ENCODE results near the gene THPO. TPM values are rescaled to one million over a fixed set of nuclear protein-coding genes. Genes with fewer than 3 reads are reported as not detected.

The THPO gene
- total RNA-seq, 1 donor from 2014 or later = 0.24 TPM

GRCh38 chr3:184366619-184367289, 11.3 kb downstream of the THPO start:
- Histone ChIP-seq H3K9me3 (no peaks in the 10 kb centered on the region), H3K36me3 (peaks cover 57% of the 10 kb centered on the region), H3K4me1 (peaks cover 26% of the 10 kb centered on the region), H3K4me3 (no peak overlapping the region), H3K27me3 (ENCODE audit: low read depth) (no peaks in the 10 kb centered on the region), H3K27ac (no peak overlapping the region)
- DNase-seq = no peak
- TF ChIP-seq, protein P1, sequence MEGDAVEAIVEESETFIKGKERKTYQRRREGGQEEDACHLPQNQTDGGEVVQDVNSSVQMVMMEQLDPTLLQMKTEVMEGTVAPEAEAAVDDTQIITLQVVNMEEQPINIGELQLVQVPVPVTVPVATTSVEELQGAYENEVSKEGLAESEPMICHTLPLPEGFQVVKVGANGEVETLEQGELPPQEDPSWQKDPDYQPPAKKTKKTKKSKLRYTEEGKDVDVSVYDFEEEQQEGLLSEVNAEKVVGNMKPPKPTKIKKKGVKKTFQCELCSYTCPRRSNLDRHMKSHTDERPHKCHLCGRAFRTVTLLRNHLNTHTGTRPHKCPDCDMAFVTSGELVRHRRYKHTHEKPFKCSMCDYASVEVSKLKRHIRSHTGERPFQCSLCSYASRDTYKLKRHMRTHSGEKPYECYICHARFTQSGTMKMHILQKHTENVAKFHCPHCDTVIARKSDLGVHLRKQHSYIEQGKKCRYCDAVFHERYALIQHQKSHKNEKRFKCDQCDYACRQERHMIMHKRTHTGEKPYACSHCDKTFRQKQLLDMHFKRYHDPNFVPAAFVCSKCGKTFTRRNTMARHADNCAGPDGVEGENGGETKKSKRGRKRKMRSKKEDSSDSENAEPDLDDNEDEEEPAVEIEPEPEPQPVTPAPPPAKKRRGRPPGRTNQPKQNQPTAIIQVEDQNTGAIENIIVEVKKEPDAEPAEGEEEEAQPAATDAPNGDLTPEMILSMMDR (IDR thresholded peaks at IDR 0.05) = no peak
- no peak for ATAC-seq
- intact Hi-C loops (cut with DNase I) = no loop called here

DNA sequence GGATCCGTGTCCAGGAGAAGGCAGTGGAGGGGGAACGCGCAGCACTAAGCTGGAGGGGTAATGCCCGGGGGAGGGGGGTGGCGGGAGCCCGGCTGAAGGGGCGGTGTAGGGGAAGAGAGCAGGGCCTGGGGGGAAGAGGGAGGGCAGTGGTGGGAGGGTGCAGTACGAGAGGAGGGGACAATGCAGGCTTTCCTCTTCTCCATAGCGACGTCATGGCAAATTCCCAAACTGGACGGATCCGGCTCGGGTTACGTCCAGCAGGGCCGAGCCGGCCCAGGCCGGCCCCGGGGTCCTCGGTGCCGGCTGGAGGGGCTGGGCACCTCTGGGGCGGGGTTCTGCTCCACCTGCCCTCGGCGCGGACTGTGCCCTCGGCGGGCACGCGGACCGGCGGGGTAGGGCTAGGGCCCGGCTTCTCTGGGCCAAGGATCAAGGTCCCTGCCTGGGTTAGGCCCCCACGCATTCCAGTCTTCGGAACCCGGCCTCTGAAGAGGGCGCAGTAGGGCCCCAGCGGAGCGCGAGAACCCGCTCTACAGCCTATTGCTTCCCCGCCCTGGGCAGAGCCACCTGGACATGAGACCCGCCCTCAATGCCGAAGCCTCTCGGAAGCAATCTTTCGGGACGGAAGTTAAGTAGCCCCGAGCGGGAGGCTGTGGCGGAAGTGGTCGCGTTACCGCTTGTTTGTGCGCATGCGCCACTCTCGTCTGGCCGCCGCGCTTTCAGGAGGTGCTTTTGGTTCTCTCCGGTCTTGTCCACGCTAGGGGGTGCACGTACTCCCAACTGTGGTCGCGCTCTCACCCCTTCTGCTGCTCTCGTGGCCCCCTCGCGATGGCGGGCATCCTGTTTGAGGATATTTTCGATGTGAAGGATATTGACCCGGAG, 15.1 kb downstream of the THPO start:
- Histone ChIP-seq H3K9me3 (no peaks in the 10 kb centered on the region), H3K36me3 (peaks cover 33% of the 10 kb centered on the region), H3K4me1 (peaks cover 23% of the 10 kb centered on the region), H3K4me3 (peak overlapping the region; percentile 98), H3K27ac (peak overlapping the region; percentile 97), H3K27me3 (ENCODE audit: low read depth) (no peaks in the 10 kb centered on the region)
- intact Hi-C loops (cut with DNase I) = no loop called here
- peak; percentile 97 for DNase-seq
- peak; percentile 90 to 92 for ATAC-seq
- TF ChIP-seq, protein P1 (IDR thresholded peaks at IDR 0.05) = peak; percentile 60

GRCh38 chr3:184361932-184362667, 15.9 kb downstream of the THPO start:
- H3K4me1 ChIP-seq = peaks cover 23% of the 10 kb centered on the region
- peak overlapping the region; percentile 97 for H3K27ac ChIP-seq
- peak overlapping the region; percentile 98 for H3K4me3 ChIP-seq
- peaks cover 27% of the 10 kb centered on the region for H3K36me3 ChIP-seq
- intact Hi-C loops (cut with DNase I) = no loop called here
- H3K27me3 ChIP-seq (ENCODE audit: low read depth) = no peaks in the 10 kb centered on the region
- ATAC-seq (peak; percentile 52 to 64), DNase-seq (peak; percentile 81)
- TF ChIP-seq, protein P1 (IDR thresholded peaks at IDR 0.05) = no peak
- no peaks in the 10 kb centered on the region for H3K9me3 ChIP-seq

DNA sequence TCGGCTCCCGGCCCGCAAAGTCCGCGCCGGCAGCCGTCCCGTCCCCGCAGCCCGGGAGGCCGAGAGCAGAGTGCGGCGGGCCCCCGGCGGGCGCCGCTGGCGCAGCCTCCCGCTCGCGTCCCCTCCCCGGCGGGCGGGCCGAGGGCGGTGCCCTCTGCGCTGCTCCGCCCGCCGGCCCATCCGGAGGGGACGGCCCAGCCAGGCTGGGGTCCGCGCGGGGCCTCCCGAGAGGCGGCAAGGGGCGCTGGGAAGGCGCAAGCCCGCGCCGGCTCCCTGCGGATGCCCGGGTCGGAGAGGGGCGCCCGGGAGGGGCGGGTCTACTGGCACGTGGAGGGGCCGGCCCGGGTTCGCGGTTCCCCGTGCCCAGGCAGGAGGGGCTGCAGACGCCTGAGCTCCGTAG, 16.5 kb downstream of the THPO start, which contains the start of the genes CLCN2 and POLR2H:
TSS of gene CLCN2 (minus strand) at position 74 of the 400 bp plus-strand sequence. CDS start 126 bp downstream, outside the sequence.
TSS of gene POLR2H (plus strand) at position 179 of the 400 bp plus-strand sequence. CDS start 1,783 bp downstream, outside the sequence.
- H3K4me3 ChIP-seq = peak within 1 kb of the TSS; percentile 98
- peak; percentile 61 for DNase-seq
- H3K27me3 ChIP-seq (ENCODE audit: low read depth) = no peaks in the 10 kb centered on the region
- intact Hi-C loops (cut with DNase I) = no loop called here
- peak; percentile 74 to 75 for ATAC-seq
- TF ChIP-seq, protein P1 (IDR thresholded peaks at IDR 0.05) = no peak
- H3K4me1 ChIP-seq = peaks cover 23% of the 10 kb centered on the region
- peaks cover 28% of the 10 kb centered on the region for H3K36me3 ChIP-seq
- peak within 1 kb of the TSS; percentile 97 for H3K27ac ChIP-seq
- H3K9me3 ChIP-seq = no peaks in the 10 kb centered on the region

GRCh38 chr3:184360929-184361531, 17.0 kb downstream of the THPO start:
- peak overlapping the region; percentile 97 for H3K27ac ChIP-seq
- TF ChIP-seq, protein P1 (IDR thresholded peaks at IDR 0.05) = no peak
- peaks cover 23% of the 10 kb centered on the region for H3K4me1 ChIP-seq
- intact Hi-C loops (cut with DNase I) = no loop called here
- H3K9me3 ChIP-seq = no peaks in the 10 kb centered on the region
- H3K36me3 ChIP-seq = peaks cover 23% of the 10 kb centered on the region
- DNase-seq (no peak), ATAC-seq (no peak)
- H3K27me3 ChIP-seq (ENCODE audit: low read depth) = no peaks in the 10 kb centered on the region
- peak overlapping the region; percentile 98 for H3K4me3 ChIP-seq
